H9 (cell line): ENCODE results near the gene CDH13. TPM values are rescaled to one million over a fixed set of nuclear protein-coding genes. Genes with fewer than 3 reads are reported as not detected.

Experiments used
- DNase-seq: peaks from one replicate; pipeline ENCODE4 v3.0.0-alpha.2; 2017
- H2AFZ ChIP-seq: one replicate; pipeline ENCODE4 v1.6.1; 2013; ENCODE audit warnings: mild to moderate bottlenecking, low read length, control low read depth, moderate library complexity
- H2AK5ac ChIP-seq: 2 replicates; pipeline ENCODE4 v1.6.1; 2013; ENCODE audit warnings: low read length, control low read depth, mixed read lengths; ENCODE audit not compliant: insufficient read length
- H2BK120ac ChIP-seq: one replicate; pipeline ENCODE4 v1.6.1; 2013; ENCODE audit warnings: low read depth, mild to moderate bottlenecking, low read length, control low read depth, inconsistent platforms; ENCODE audit not compliant: poor library complexity, severe bottlenecking
- H2BK12ac ChIP-seq: 2 replicates; pipeline ENCODE4 v1.6.1; 2013; ENCODE audit warnings: low read length, control low read depth, mixed read lengths, low read depth; ENCODE audit not compliant: insufficient read length
- H2BK15ac ChIP-seq: 2 replicates; pipeline ENCODE4 v1.6.1; 2013; ENCODE audit warnings: low read depth, low read length, control low read depth
- H2BK20ac ChIP-seq: one replicate; pipeline ENCODE4 v1.6.1; 2013; ENCODE audit warnings: low read depth, mild to moderate bottlenecking, low read length, control low read depth, inconsistent platforms; ENCODE audit not compliant: poor library complexity, severe bottlenecking
- H2BK5ac ChIP-seq: 2 replicates; pipeline ENCODE4 v1.6.1; 2013; ENCODE audit warnings: low read length, control low read depth, mixed read lengths; ENCODE audit not compliant: insufficient read length
- H3K14ac ChIP-seq: 2 replicates; pipeline ENCODE4 v1.6.1; 2013; ENCODE audit warnings: low read length, control low read depth; ENCODE audit not compliant: insufficient read depth
- H3K18ac ChIP-seq: 2 replicates; pipeline ENCODE4 v1.6.1; 2013; ENCODE audit warnings: low read depth, mild to moderate bottlenecking, mixed read lengths, low read length, control low read depth; ENCODE audit not compliant: insufficient read length
- H3K23ac ChIP-seq: 2 replicates; pipeline ENCODE4 v1.6.1; 2013; ENCODE audit warnings: low read length, control low read depth, mixed read lengths, low read depth; ENCODE audit not compliant: insufficient read length
- H3K23me2 ChIP-seq: 2 replicates; pipeline ENCODE4 v1.6.1; 2013; ENCODE audit warnings: low read depth, mild to moderate bottlenecking, mixed read lengths, low read length, control low read depth; ENCODE audit not compliant: insufficient read length, poor library complexity, severe bottlenecking
- H3K27ac ChIP-seq: 2 replicates; pipeline ENCODE4 v1.5.1; 2013; ENCODE audit warnings: low read length, control low read depth, mixed read lengths, low read depth; ENCODE audit not compliant: insufficient read length
- H3K27me3 ChIP-seq: 2 replicates; pipeline ENCODE4 v1.6.1; 2013; ENCODE audit warnings: low read length, control low read depth, inconsistent platforms; ENCODE audit not compliant: insufficient read depth
- H3K4ac ChIP-seq: 2 replicates; pipeline ENCODE4 v1.6.1; 2013; ENCODE audit warnings: low read depth, mild to moderate bottlenecking, control low read depth, inconsistent platforms, low read length, moderate library complexity
- H3K4me1 ChIP-seq: 2 replicates; pipeline ENCODE4 v1.6.1; 2013; ENCODE audit warnings: low read length, control low read depth, inconsistent platforms; ENCODE audit not compliant: insufficient read depth
- H3K4me2 ChIP-seq: 2 replicates; pipeline ENCODE4 v1.6.1; 2013; ENCODE audit warnings: low read length, control low read depth, mixed read lengths; ENCODE audit not compliant: insufficient read length, insufficient read depth
- H3K56ac ChIP-seq: 2 replicates; pipeline ENCODE4 v1.6.1; 2013; ENCODE audit warnings: low read depth, mild to moderate bottlenecking, mixed read lengths, low read length, control low read depth; ENCODE audit not compliant: insufficient read length
- H3K79me1 ChIP-seq: 2 replicates; pipeline ENCODE4 v1.6.1; 2013; ENCODE audit warnings: low read depth, mild to moderate bottlenecking, moderate library complexity, low read length, control low read depth, inconsistent platforms; ENCODE audit not compliant: insufficient read depth, poor library complexity, severe bottlenecking
- H3K79me2 ChIP-seq: 2 replicates; pipeline ENCODE4 v1.6.1; 2013; ENCODE audit warnings: low read length, control low read depth, inconsistent platforms; ENCODE audit not compliant: insufficient read depth
- H3K9ac ChIP-seq: 2 replicates; pipeline ENCODE4 v1.6.1; 2013; ENCODE audit warnings: low read length, control low read depth, mixed read lengths; ENCODE audit not compliant: insufficient read length; ENCODE audit errors: extremely low read depth
- H3K9me3 ChIP-seq: one replicate; pipeline ENCODE4 v1.6.1; 2013; ENCODE audit warnings: low read depth, low read length, inconsistent platforms; ENCODE audit not compliant: control insufficient read depth
- H3T11ph ChIP-seq: one replicate; pipeline ENCODE4 v1.6.1; 2013; ENCODE audit warnings: mild to moderate bottlenecking, low read length, control low read depth, inconsistent platforms
- H4K20me1 ChIP-seq: one replicate; pipeline ENCODE4 v1.6.1; 2013; ENCODE audit not compliant: control insufficient read depth, insufficient read length, insufficient read depth
- H4K5ac ChIP-seq: 2 replicates; pipeline ENCODE4 v1.6.1; 2013; ENCODE audit warnings: low read depth, mild to moderate bottlenecking, mixed read lengths, low read length, control low read depth; ENCODE audit not compliant: insufficient read length
- H4K8ac ChIP-seq: replicated peaks from 2 replicates; pipeline ENCODE4 v1.6.1; 2013; ENCODE audit warnings: low read length, control low read depth, mixed read lengths, low read depth; ENCODE audit not compliant: insufficient read length
- H4K91ac ChIP-seq: 2 replicates; pipeline ENCODE4 v1.6.1; 2013; ENCODE audit warnings: low read depth, mild to moderate bottlenecking, moderate library complexity, mixed read lengths, low read length, control low read depth; ENCODE audit not compliant: insufficient read length
- H3K27ac Mint-ChIP-seq, 3 experiments: 2 replicates in 2 of 3; 3 replicates in 1 of 3; pipeline ENCODE4 v1.8.0; 2020 to 2021; ENCODE audit warnings: mixed read lengths in 3 of 3, mild to moderate bottlenecking in 1 of 3, moderate library complexity in 1 of 3
- H3K27me3 Mint-ChIP-seq: 2 replicates; pipeline ENCODE4 v1.8.0; 2021; ENCODE audit warnings: low read depth, mild to moderate bottlenecking, moderate library complexity, mixed read lengths
- H3K36me3 Mint-ChIP-seq, 3 experiments: 2 replicates in 2 of 3; 3 replicates in 1 of 3; pipeline ENCODE4 v1.8.0; 2020 to 2021; ENCODE audit warnings: low read depth in 3 of 3, mixed read lengths in 3 of 3; ENCODE audit not compliant: insufficient read depth in 1 of 3
- H3K4me1 Mint-ChIP-seq, 2 experiments: 2 replicates each; pipeline ENCODE4 v1.8.0; 2020; ENCODE audit warnings: mixed read lengths in 2 of 2
- H3K4me3 Mint-ChIP-seq, 2 experiments: 2 replicates in 1 of 2; 3 replicates in 1 of 2; pipeline ENCODE4 v1.8.0; 2020 to 2021; ENCODE audit warnings: mild to moderate bottlenecking in 2 of 2, mixed read lengths in 2 of 2, moderate library complexity in 1 of 2
- H3K9me3 Mint-ChIP-seq, 2 experiments: 2 replicates in 1 of 2; 3 replicates in 1 of 2; pipeline ENCODE4 v1.8.0; 2020; ENCODE audit warnings: mild to moderate bottlenecking in 2 of 2, mixed read lengths in 2 of 2, moderate library complexity in 1 of 2
- CTCF ChIP-seq: fragments of 200-600 bp; sonication (generic); conservative IDR thresholded peaks from 3 replicates; pipeline ENCODE4 v1.8.0; 2021; ENCODE audit warnings: antibody characterized with exemption, mild to moderate bottlenecking
- WGBS: extraction: QIAGEN DNeasy Blood & Tissue Kit; methylation state at CpG from one replicate; pipeline ENCODE4 v1.1.7; 2013; ENCODE audit warnings: missing lambda C conversion rate, low lambda C conversion rate, mixed read lengths; ENCODE audit not compliant: insufficient read length; ENCODE audit errors: extremely low coverage; 5-methylcytosine and 5-hydroxymethylcytosine counted together
- total RNA-seq: library from RNA; stranded (reverse); gene quantifications from 2 replicates; pipeline ENCODE4 v1.2.1, GENCODE V29; 2021

The CDH13 gene
- total RNA-seq, 1 experiment from 2014 or later = 1.5 TPM

- TF ChIP-seq CTCF = no peak
- peaks cover 44 to 52% of the 10 kb centered on the region in 2 experiments for H3K4me1 Mint-ChIP-seq
- H3K27ac Mint-ChIP-seq = no peak overlapping the region
- no peak overlapping the region for H2BK120ac ChIP-seq
- peaks cover 4 to 12% (median 8%) of the 10 kb centered on the region in 3 experiments; a peak in 6 of 7 replicates for H3K36me3 Mint-ChIP-seq
- peaks cover 8% of the 10 kb centered on the region for H3K4me1 ChIP-seq
- H3K4me2 ChIP-seq = no peak overlapping the region
- H2AFZ ChIP-seq = no peak overlapping the region
- H3K79me2 ChIP-seq = no peaks in the 10 kb centered on the region
- H3K4me3 Mint-ChIP-seq = no peak overlapping the region
- H3K9me3 Mint-ChIP-seq = peaks cover 7 to 10% of the 10 kb centered on the region in 2 experiments; a peak in 4 of 5 replicates
- H3K23me2 ChIP-seq = no peaks in the 10 kb centered on the region
- no peaks in the 10 kb centered on the region for H4K20me1 ChIP-seq
- no peak overlapping the region for H3K9ac ChIP-seq
- H3K23ac ChIP-seq = no peak overlapping the region
- H4K8ac ChIP-seq = no peak overlapping the region
- no peak overlapping the region for H2AK5ac ChIP-seq
- H2BK12ac ChIP-seq = no peak overlapping the region
- no peak overlapping the region for H4K5ac ChIP-seq
- WGBS = no CpG with 5 or more reads among the region's 8 CpGs
- no peak overlapping the region for H2BK20ac ChIP-seq
- no peak overlapping the region for H3K14ac ChIP-seq
- no peak overlapping the region for H3K4ac ChIP-seq
- no peaks in the 10 kb centered on the region for H3K27me3 ChIP-seq
- H3K18ac ChIP-seq = no peak overlapping the region
- H2BK5ac ChIP-seq = no peak overlapping the region
- no peak overlapping the region for H4K91ac ChIP-seq
- peaks cover 8% of the 10 kb centered on the region for H3K9me3 ChIP-seq
- no peak overlapping the region for H3T11ph ChIP-seq
- H3K56ac ChIP-seq = no peak overlapping the region
- peaks cover 2% of the 10 kb centered on the region for H3K27me3 Mint-ChIP-seq
- no peak overlapping the region for H3K27ac ChIP-seq
- DNase-seq = no peak
- H2BK15ac ChIP-seq = no peak overlapping the region
- no peaks in the 10 kb centered on the region for H3K79me1 ChIP-seq
Observed at GRCh38 chr16:82605076-82605475, 21.7 kb upstream of the CDH13 start.
